ENCODE measurements around the gene MERTK. TPM values are rescaled to one million over a fixed set of nuclear protein-coding genes. Genes with fewer than 3 reads are reported as not detected.
A peak's percentile ranks its signal among the peaks of the same experiment; 100 is the strongest.

MERTK gene
- total and polyA plus RNA-seq, 10 of the 15 experiments (the other 5 are each of a cell fraction or from before 2014, with no cell fraction given): 0.13 to 30.6 (median 0.50) TPM

- TF ChIP-seq, protein P1, sequence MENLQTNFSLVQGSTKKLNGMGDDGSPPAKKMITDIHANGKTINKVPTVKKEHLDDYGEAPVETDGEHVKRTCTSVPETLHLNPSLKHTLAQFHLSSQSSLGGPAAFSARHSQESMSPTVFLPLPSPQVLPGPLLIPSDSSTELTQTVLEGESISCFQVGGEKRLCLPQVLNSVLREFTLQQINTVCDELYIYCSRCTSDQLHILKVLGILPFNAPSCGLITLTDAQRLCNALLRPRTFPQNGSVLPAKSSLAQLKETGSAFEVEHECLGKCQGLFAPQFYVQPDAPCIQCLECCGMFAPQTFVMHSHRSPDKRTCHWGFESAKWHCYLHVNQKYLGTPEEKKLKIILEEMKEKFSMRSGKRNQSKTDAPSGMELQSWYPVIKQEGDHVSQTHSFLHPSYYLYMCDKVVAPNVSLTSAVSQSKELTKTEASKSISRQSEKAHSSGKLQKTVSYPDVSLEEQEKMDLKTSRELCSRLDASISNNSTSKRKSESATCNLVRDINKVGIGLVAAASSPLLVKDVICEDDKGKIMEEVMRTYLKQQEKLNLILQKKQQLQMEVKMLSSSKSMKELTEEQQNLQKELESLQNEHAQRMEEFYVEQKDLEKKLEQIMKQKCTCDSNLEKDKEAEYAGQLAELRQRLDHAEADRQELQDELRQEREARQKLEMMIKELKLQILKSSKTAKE (IDR thresholded peaks at IDR 0.05; ENCODE audit: low read depth, poor library complexity, severe bottlenecking): no peak
- TF ChIP-seq MTA3 (IDR thresholded peaks at IDR 0.05; ENCODE audit: borderline replicate concordance, low read length) (no peak), HDGF (IDR thresholded peaks at IDR 0.05) (no peak), BACH1 (IDR thresholded peaks at IDR 0.05; ENCODE audit: borderline replicate concordance) (no peak), NR2F1 (conservative IDR thresholded peaks at IDR 0.05) (no peak), MYC (IDR thresholded peaks at IDR 0.05; ENCODE audit: insufficient read depth, insufficient read length, insufficient replicate concordance, low read length, severe bottlenecking) (no peak), PAX5 (IDR thresholded peaks at IDR 0.05; ENCODE audit: borderline replicate concordance, low read depth, low read length) (0 out of 2 replicates have a peak, but pooled peaks have one; percentile 13), NFYA (IDR thresholded peaks at IDR 0.05; ENCODE audit: borderline replicate concordance, low read depth, low read length) (no peak)
These were observed 105.3 kb downstream of the MERTK start (continued) for GRCh38 chr2:112003576-112004252.

GRCh38 chr2:112004253-112004645 lies 105.8 kb downstream of the MERTK start:
- Histone ChIP-seq H4K20me1 (ENCODE audit: control insufficient read depth, insufficient read depth) (no peaks in the 10 kb centered on the region), H3K4me3 (no peak overlapping the region), H3K79me2 (ENCODE audit: control insufficient read depth, insufficient read depth, low read length) (no peaks in the 10 kb centered on the region), H3K9me3 (replicated peaks; ENCODE audit: control insufficient read depth, insufficient read depth, low read length) (no peaks in the 10 kb centered on the region), H3K4me2 (ENCODE audit: control insufficient read depth, insufficient read depth) (no peak overlapping the region; the same call in none of the 2 replicates), H2AFZ (ENCODE audit: control insufficient read depth, low read depth, low read length) (no peak overlapping the region), H3K27me3 (replicated peaks in 1 of 2; ENCODE audit: control insufficient read depth in 2 of 2, insufficient read depth in 2 of 2, low read length in 1 of 2) (no peaks in the 10 kb centered on the region), H3K36me3 (ENCODE audit: control insufficient read depth in 2 of 2, insufficient read depth in 2 of 2, low read length in 1 of 2) (no peaks in the 10 kb centered on the region), H3K9ac (ENCODE audit: control insufficient read depth, insufficient read depth, low read length) (no peak overlapping the region), H3K27ac (ENCODE audit: control insufficient read depth, insufficient read depth) (no peak overlapping the region), H3K4me1 (ENCODE audit: control insufficient read depth, insufficient read depth, low read length) (peaks cover 15% of the 10 kb centered on the region)
- in situ Hi-C loops (cut with MboI): no loop called here
- SMC1A ChIA-PET (ENCODE audit: uncharacterized antibody, unreplicated experiment): interaction anchor here (0.6 to 3.5 kb wide), 7 partner anchors 15 to 104 kb away, joined by 3 to 13 read pairs (median 5); no protein-coding TSS in a partner anchor
- intact Hi-C loops (cut with micrococcal nuclease; ENCODE audit: unreplicated experiment): no loop called here
- CTCF ChIA-PET: no interaction called here
- peak; percentile 83 for ATAC-seq
- POLR2A ChIA-PET: interaction anchor here (0.6 to 1.6 kb wide), 2 partner anchors 76 to 900 kb away, joined by 3 to 5 read pairs; no protein-coding TSS in a partner anchor
- no peak for FAIRE-seq
- 70% methylated on average over 5 of the region's 5 CpGs for WGBS (ENCODE audit: insufficient coverage, insufficient replicate concordance, low lambda C conversion rate, missing lambda C conversion rate)
- RAD21 ChIA-PET (ENCODE audit: unreplicated experiment): interaction anchor here (1.0 kb wide), 1 partner anchor 10 kb away, joined by 3 read pairs; no protein-coding TSS in a partner anchor
- BruUV-seq (replicated peaks): no TSS peak
- DNase-seq (ENCODE audit: low read depth, low spot score): peak; percentile 12
- TF ChIP-seq POLR2A (IDR thresholded peaks at IDR 0.05; ENCODE audit: low read depth, low read length) (no peak), ZNF687 (IDR thresholded peaks at IDR 0.05) (no peak), TCF7 (IDR thresholded peaks at IDR 0.05; ENCODE audit: borderline replicate concordance) (no peak), NFYA (IDR thresholded peaks at IDR 0.05; ENCODE audit: borderline replicate concordance, low read depth, low read length) (no peak)
- TF ChIP-seq, protein P2, sequence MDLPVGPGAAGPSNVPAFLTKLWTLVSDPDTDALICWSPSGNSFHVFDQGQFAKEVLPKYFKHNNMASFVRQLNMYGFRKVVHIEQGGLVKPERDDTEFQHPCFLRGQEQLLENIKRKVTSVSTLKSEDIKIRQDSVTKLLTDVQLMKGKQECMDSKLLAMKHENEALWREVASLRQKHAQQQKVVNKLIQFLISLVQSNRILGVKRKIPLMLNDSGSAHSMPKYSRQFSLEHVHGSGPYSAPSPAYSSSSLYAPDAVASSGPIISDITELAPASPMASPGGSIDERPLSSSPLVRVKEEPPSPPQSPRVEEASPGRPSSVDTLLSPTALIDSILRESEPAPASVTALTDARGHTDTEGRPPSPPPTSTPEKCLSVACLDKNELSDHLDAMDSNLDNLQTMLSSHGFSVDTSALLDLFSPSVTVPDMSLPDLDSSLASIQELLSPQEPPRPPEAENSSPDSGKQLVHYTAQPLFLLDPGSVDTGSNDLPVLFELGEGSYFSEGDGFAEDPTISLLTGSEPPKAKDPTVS (IDR thresholded peaks at IDR 0.05; ENCODE audit: low read depth, low read length): no peak
- TF ChIP-seq, protein P3, sequence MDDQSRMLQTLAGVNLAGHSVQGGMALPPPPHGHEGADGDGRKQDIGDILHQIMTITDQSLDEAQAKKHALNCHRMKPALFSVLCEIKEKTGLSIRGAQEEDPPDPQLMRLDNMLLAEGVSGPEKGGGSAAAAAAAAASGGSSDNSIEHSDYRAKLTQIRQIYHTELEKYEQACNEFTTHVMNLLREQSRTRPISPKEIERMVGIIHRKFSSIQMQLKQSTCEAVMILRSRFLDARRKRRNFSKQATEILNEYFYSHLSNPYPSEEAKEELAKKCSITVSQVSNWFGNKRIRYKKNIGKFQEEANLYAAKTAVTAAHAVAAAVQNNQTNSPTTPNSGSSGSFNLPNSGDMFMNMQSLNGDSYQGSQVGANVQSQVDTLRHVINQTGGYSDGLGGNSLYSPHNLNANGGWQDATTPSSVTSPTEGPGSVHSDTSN (IDR thresholded peaks at IDR 0.05; ENCODE audit: insufficient replicate concordance, low read depth, low read length): no peak

Data from GM12878 (cell line).